Daoy (cell line): Measurements from ENCODE around the gene THSD7A. TPM values are rescaled to one million over a fixed set of nuclear protein-coding genes. Genes with fewer than 3 reads are reported as not detected.

Experiments
- DNase-seq: peaks from one replicate; pipeline ENCODE4 v3.0.0-alpha.2; 2015; ENCODE audit warnings: low read depth
- total RNA-seq: library from RNA; depleted of rRNA; stranded (reverse); fragments of >200 nt; shearing (Covaris generic); gene quantifications from 2 replicates; pipeline ENCODE4 v1.2.3, GENCODE V29; 2014

THSD7A gene
- total RNA-seq, 1 experiment from 2014 or later: 0.11 TPM

DNA sequence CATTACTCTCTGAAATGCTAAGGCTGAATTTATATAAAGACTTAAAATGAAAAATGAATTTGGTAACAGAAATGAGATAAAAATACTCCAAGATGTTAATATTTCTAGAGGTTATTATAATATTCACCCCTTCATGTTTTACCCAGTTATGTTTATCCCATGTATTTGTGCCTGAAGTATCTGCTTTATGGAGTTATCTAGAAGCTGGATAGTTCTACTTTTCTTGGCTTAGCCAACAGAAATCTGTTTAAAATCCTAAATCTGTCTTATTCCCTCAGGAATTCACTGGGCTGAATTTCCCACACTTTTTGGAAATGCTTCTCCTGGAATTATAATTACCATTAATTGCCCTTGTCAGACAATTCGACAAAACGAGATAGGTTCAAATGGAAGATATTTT lies 201.6 kb downstream of the THSD7A start:
- no peak for DNase-seq

DNA sequence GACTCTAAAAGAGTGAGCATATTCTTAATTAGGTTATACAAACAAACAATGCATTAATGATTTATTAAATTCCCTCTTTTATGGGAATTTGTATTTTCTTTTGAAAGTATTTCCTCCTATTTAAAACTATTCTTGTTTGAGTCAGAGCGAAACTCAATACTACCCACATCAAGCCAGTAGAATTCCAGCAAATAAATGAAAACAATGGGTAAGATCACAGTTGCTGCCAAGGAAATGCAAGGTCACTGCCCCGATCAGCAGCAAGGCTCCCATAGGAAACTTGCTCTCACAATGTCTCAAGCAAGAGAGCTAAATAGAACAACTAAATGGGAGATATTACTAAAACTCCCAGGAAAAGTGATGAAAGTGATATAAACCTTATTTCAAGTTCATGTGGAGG lies 206.3 kb downstream of the THSD7A start:
- DNase-seq: no peak

- DNase-seq: no peak
Observed at GRCh38 chr7:11623093-11623678, 208.8 kb downstream of the THSD7A start.

- no peak for DNase-seq
Observed at GRCh38 chr7:11620406-11621253, 211.4 kb downstream of the THSD7A start.

DNA sequence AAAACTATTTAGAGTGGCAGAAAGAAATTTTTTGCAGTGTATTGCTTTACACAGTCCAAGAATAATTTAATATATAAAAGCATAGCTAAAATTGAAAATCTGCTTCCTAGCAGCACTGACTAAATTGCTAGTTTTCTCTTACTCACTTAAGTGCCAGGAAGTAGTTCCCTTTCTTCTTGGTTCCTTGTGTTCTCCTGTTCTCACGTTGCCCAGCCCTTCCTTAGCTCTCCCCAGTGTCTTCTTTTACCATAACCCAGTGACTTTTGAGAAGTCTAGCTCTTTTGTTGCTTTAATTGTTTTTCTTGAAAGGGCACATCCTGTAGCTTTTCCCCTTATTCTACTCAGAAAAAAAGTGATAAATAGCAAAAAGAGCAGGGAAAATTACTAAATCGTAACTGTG lies 215.5 kb downstream of the THSD7A start:
- DNase-seq: no peak

DNA sequence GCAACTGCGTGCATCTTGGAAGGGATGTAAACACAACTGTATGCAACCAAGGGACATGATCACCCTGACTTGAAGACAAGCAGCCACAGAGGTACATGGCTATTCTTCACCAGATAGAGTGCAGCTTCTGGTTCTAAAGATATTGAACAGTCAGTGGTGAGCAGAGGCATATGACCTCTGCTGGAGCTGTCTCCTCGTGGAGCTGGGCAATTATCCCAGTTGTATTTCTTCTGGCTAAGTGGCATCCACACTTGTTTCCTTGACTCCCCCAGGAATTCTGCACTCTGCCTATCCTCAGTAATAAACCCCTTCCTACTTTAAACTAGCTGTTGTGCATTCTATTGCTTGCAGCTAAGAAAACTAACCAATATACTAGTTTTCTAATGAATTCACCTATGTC lies 216.8 kb downstream of the THSD7A start:
- no peak for DNase-seq

DNA sequence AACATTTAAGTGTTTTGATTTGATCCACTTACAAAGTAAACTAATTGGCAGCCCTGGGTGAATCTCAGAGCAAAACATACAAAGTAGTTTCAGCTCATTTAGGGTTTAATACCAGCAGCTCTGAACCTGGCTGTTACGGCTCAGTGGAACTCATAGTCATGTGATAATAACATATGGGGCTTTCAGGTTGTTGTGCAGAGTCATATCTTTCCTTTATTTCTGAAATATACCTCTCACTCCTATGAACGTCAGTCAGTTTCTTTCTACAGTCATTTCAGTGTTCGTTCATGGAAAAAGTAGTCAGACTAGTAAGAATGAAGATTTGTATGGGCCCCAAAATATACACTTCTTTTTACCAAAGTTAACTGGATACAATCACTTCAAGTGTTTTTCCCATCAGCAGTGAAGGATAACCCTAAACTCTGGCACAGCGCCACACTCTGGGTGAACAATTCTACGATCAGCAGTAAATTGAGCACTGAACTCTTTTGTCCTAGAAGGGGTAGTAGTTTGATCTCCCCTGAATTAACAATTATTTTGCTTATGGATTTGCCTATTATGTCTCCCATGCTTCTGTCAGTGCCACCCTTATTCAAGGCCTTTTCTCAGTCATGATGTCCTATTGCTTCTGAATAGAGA lies 218.6 kb downstream of the THSD7A start:
- no peak for DNase-seq

DNA sequence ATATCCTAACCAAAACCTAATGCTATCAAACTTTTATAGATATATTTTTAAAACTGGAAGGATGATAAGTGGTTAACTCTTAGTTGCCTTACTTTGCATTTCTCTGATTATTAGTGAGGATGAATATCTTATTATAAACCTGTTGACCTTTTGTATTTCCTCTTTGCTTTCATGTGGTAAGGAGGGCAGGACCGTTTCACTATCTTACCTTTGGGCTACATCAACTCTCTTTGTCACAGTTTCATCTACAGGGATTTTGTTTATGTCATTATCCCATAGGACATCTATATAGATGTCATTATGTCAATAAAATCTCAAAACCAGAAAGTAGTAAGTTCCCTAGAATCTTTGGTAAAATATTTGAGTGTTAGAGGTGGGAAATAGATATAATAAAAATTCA lies 219.3 kb downstream of the THSD7A start:
- no peak for DNase-seq

DNA sequence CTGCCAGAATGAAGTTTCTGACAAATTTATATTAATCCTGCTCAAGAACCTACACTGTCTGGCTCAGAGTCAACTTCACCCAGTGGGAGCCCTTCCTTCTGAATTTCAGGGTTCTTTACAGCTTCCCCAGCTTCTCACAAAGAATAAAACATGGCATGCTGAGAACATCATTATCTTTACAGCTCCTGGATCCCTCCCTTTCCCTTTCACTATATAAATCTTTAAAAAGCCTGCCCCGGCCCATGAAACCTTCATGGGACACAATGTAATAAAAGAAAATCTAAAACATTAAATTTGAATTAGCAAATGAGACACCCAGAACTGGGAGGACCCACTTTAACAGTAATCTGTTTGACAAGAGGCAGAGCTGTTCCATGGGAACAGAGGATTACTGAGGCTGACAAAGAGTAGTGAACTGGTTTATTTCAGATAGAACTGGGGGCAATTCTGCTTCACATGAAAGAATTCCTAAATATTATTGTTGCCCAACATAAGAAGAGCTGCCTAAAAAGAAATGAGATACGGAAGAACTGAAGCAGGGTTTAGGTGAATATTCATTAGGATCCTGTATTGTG lies 222.8 kb downstream of the THSD7A start:
- DNase-seq: no peak

GRCh38 chr7:11607686-11608085 lies 224.3 kb downstream of the THSD7A start:
- DNase-seq: no peak

- no peak for DNase-seq
Observed at GRCh38 chr7:11605749-11606148, 226.2 kb downstream of the THSD7A start.

DNA sequence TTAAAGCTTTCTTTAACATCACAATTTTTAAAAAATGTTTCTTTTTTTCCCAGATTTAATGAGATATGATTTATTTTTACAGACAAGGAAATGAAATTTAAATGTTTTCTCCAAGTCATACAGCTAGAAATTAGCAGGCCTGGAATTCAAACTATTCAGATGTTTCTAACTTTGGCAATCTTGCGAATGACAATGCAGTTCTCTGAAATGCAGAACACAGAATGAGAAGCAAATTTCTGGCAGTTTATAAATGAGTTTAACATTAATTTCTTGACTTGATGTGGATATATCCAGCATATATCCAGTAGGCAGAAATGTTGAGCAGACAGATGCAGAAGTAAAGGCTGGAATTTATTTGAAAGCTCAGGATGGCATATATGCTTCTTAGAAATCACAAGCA lies 227.5 kb downstream of the THSD7A start:
- no peak for DNase-seq

- no peak for DNase-seq
Observed at GRCh38 chr7:11601761-11602160, 230.2 kb downstream of the THSD7A start.

GRCh38 chr7:11593322-11593721 lies 238.7 kb downstream of the THSD7A start:
- no peak for DNase-seq

DNA sequence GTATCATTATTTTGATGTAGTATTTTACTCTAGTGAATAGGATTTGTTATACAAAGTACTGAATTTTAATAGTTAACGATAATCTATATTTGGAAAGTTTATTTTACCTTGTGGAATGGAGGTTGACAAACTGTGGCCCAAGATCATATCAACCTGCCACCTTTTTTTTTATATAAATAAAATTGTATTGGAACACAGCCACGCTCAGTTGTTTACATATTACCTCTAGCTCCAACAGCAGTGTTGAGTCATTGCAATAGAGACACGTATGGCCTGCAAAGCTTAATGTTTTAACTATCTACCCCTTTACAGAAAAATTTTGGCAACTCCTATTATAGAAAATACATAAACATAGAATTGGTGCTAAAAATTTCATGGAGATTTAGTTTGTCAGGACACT lies 239.3 kb downstream of the THSD7A start:
- no peak for DNase-seq

- no peak for DNase-seq
Observed at GRCh38 chr7:11591943-11592342, 240.1 kb downstream of the THSD7A start.

DNA sequence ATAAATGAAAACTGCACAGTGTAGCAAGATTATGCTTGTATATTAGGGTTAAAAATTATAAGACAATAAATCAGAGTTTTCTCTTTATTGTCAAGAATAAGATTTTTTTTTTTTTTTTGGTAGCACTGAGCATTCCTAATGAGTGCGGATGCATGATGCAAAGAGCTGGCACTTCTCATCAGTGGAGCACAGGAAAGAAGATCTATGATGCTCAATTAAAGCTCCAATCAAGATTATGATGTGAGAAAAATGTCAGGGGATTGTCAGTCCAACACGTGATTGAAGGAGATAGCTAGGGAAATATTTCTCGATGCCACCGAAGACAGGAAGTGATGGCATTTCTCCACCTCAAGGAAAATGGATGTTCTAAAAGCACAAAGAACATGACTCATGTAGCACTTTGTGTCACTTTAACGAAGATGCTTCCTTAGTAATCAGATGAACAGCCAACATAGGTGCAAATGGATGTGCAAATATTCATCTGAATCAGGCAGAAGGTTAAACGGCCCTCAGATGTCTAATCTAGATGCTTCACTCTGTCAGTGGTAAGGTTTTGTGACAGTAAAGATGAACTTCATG lies 240.9 kb downstream of the THSD7A start:
- DNase-seq: no peak

GRCh38 chr7:11589251-11589650 lies 242.7 kb downstream of the THSD7A start:
- DNase-seq: no peak

DNA sequence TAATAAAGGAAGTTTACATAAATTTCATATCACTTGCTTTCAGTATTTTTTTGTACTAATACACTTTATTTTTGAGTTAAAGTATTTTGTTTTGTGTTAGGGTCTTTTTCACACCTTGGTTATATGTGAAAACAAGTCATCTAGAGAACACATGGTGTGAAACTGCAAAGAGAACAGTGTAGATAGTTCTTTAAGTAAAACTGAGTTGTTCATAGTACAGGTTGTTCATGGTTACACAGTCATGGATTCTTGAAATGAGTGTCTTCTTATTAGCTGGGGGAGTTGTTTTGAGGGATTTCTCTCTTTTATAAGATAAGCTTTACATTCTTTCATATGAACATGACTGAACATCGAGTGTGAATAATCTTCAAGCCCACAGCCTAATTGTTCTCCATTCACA lies 244.2 kb downstream of the THSD7A start:
- no peak for DNase-seq

DNA sequence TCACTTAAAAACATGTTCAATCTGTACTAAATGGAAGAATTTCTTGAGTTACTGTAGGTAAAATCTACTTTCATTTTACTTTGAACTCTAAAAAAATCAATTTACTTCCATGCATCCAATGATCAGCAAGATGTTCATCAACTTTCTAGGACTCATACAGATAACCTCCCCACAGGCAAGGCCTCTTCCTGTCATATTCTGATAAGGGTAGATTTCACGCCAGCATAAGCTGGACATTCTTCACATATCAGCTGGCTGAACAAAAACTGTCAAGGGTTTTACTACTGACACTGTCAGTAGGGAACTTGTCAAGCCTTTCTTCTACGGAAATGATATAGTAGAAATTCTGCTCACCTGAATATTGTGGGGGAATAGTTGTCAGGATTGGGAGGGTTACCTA lies 244.9 kb downstream of the THSD7A start:
- no peak for DNase-seq

DNA sequence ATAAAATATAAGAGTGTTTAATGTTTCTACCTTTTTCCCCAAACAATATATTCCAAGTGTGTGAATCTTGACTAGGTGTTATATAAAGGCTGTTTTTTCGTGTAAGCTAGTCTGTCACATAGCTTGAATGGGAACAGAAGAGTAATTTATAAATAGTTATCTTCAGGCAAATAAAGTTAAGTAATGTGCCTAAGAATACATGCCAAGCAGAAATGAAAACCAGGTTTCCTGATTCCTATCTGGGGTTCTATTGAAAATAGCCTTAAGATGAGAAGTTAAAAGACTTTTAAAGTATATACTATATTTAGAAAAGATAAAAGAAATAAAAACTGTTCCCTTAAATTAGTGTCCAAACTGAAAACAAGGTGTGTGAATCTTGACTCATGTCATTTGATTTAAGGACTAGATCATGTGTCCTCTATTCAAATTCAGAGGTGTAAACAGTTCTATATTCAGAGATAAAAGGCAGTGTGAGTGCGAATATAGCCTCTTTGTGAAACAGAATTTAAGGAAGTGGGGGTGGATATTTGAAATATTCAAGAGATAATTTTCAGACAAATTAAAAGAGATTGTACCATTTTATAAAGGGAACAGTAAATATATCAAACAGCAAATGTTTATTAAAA lies 247.5 kb downstream of the THSD7A start:
- no peak for DNase-seq

GRCh38 chr7:11579141-11579540 lies 252.9 kb downstream of the THSD7A start:
- DNase-seq: no peak
